SK-N-SH treated with all-trans-retinoic acid at 6 μM for 48 hours (cell line): ENCODE measurements around the gene SYTL1.

ENCODE experiments used
- GLIS3 ChIP-seq: fragments of 250-450 bp; sonication (Bioruptor Pico); IDR thresholded peaks from 2 replicates; pipeline ENCODE4 v1.5.0; 2020; ENCODE audit warnings: mild to moderate bottlenecking, moderate library complexity
- OSR1 ChIP-seq: fragments of 250-450 bp; sonication (Bioruptor Pico); IDR thresholded peaks from 2 replicates; pipeline ENCODE4 v1.8.0; 2022; ENCODE audit warnings: moderate library complexity, mild to moderate bottlenecking, inconsistent platforms
- PATZ1 ChIP-seq: fragments of 250-450 bp; sonication (Bioruptor Pico); IDR thresholded peaks from 2 replicates; pipeline ENCODE4 v1.8.0; 2020; ENCODE audit warnings: mild to moderate bottlenecking, moderate library complexity, borderline replicate concordance
- TCF4 ChIP-seq: fragments of 250-450 bp; sonication (Bioruptor Pico); IDR thresholded peaks from 2 replicates; pipeline ENCODE4 v1.8.0; 2021; ENCODE audit warnings: mild to moderate bottlenecking, moderate library complexity, borderline replicate concordance
- TSHZ2 ChIP-seq: fragments of 250-450 bp; sonication (Bioruptor Pico); IDR thresholded peaks from 2 replicates; pipeline ENCODE4 v1.5.0; 2020; ENCODE audit warnings: mild to moderate bottlenecking, moderate library complexity
- ZC3H10 ChIP-seq: fragments of 250-450 bp; sonication (Bioruptor Pico); IDR thresholded peaks from 2 replicates; pipeline ENCODE4 v1.5.1; 2021; ENCODE audit warnings: mild to moderate bottlenecking, moderate library complexity
- ZFP3 ChIP-seq: fragments of 250-450 bp; sonication (Bioruptor Pico); IDR thresholded peaks from 2 replicates; pipeline ENCODE4 v1.5.0; 2020; ENCODE audit warnings: mild to moderate bottlenecking, moderate library complexity
- TF ChIP-seq, protein P1 (sequence below): fragments of 250-450 bp; sonication (Bioruptor Pico); IDR thresholded peaks from 2 replicates; pipeline ENCODE4 v1.8.0; 2021; ENCODE audit warnings: low read depth, mild to moderate bottlenecking, moderate library complexity, borderline replicate concordance

DNA sequence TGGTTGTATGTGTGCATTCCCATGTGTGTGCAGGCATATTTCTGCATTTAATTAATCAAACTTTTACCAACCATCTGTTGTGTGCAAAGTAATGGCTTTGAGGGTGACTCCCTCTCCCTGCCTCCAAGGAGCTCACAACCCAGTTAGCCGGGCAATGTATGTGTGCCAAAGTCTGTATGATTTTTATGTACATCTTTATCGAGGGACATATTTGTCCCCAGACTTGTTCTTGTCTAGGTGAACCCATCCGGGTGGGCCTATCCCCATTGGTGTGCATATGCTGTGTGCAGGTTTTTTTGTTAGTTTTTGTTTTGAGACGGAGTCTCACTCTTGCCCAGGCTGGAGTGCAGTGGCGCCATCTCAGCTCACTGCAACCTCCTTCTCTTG is 1.8 kb downstream of the SYTL1 start:
- no peak for TF ChIP-seq PATZ1 (CRISPR knock-in tag)
- TF ChIP-seq, protein P1, sequence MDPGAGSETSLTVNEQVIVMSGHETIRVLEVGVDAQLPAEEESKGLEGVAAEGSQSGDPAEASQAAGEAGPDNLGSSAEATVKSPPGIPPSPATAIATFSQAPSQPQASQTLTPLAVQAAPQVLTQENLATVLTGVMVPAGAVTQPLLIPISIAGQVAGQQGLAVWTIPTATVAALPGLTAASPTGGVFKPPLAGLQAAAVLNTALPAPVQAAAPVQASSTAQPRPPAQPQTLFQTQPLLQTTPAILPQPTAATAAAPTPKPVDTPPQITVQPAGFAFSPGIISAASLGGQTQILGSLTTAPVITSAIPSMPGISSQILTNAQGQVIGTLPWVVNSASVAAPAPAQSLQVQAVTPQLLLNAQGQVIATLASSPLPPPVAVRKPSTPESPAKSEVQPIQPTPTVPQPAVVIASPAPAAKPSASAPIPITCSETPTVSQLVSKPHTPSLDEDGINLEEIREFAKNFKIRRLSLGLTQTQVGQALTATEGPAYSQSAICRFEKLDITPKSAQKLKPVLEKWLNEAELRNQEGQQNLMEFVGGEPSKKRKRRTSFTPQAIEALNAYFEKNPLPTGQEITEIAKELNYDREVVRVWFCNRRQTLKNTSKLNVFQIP (CRISPR knock-in tag), result no peak
- no peak for TF ChIP-seq ZFP3 (CRISPR knock-in tag)
- TF ChIP-seq GLIS3, result no peak
- no peak for TF ChIP-seq OSR1 (CRISPR knock-in tag)
- no peak for TF ChIP-seq TCF4 (CRISPR knock-in tag)
- no peak for TF ChIP-seq ZC3H10 (CRISPR knock-in tag)
- no peak for TF ChIP-seq TSHZ2 (CRISPR knock-in tag)
